Measurements from ENCODE around the gene JAKMIP1. TPM values are rescaled to one million over a fixed set of nuclear protein-coding genes. Genes with fewer than 3 reads are reported as not detected.
"Not testable (repeated sequence)": the region's sequence is repeated elsewhere in the genome, so short reads cannot be mapped to it uniquely, and the experiment has no call there.

The JAKMIP1 gene
- total RNA-seq, 1 experiment from 2014 or later: 0.28 TPM

DNA sequence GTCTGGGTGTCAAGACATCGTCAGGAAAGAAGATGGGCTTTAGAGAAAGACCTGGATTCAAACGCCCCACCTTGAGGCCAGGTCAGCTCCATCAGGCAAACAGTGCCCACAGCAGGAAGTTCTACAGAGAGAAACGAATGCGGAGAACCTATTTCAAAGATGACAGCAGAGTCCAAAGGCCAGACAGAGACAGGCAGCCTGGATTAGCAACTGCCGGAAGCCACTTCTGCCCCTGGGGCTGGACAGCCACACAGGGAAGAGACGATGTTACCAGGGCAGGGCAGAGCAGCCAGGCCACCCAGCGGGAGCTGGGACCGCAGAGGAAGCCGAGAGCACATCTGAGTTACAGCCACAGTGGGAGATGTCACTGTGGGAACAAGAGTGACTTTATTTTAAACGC is 183.3 kb downstream of the JAKMIP1 start:
- DNase-seq (ENCODE audit: low spot score): no peak

- no peak for DNase-seq (ENCODE audit: low spot score)
Observed at GRCh38 chr4:6013564-6013963, 186.8 kb downstream of the JAKMIP1 start.

DNA sequence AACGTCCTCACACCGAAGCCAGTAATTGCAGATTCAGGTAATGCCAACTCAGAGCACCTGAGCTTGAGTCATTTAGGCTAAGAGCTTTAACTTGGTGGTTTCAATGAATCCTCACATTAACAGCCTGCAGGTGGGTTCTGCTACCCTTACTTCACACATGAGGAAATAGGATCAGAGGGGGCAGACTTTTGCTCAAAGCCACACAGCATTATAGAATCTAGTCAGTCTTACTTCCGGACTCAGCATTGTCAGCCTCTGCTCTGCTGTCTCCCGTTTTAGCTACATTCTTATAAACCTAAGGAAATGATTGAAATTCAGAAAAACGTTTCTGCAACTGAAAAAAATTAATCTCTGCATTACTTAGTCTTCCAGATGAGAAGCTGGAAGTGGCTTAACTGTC is 188.1 kb downstream of the JAKMIP1 start:
- DNase-seq (ENCODE audit: low spot score): no peak

DNA sequence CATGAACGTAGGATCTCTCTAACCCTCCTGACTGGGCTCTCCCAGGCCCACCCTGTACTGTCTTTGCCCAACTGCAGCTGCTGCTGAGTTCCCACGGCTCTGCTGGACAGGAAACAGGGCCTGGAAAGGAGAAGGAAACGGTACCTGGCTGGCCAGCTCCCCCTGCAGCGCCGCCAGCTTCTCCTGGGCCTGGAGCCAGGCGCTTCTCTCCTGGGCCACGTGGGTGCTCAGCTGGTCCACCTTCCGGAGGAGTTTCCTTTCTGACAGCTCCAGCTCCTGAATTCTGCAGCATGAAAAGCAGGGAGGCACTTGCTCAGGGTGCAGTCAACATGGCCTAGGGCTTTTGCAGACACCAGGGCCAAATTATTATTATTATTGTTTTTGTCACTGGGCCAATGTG is 188.7 kb downstream of the JAKMIP1 start:
- DNase-seq (ENCODE audit: low spot score): no peak

DNA sequence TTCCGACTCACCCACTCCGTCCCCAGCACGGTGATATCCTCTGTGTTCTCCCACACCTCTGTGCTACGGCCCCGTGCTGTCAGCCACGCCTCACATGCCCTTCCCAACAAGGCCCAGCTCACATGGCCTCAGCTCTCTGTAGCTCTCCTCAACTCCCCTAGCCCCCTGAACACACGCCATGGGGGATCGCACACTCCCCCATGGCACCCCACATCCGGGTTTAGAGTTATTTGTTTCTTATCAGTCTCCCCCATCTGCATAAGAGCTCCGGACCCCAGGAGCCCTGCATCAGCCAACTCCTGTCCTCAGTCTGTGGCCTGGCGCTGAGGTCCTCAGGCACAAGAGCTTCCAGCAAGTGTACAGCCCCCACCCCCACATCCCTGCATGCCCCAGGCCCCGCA is 189.1 kb downstream of the JAKMIP1 start:
- no peak for DNase-seq (ENCODE audit: low spot score)

- DNase-seq (ENCODE audit: low spot score): no peak
Observed at GRCh38 chr4:6010789-6011188, 189.6 kb downstream of the JAKMIP1 start.

- DNase-seq (ENCODE audit: low spot score): no peak
Observed at GRCh38 chr4:6009452-6009851, 190.9 kb downstream of the JAKMIP1 start.

- DNase-seq (ENCODE audit: low spot score): no peak
Observed at GRCh38 chr4:6008766-6009385, 191.5 kb downstream of the JAKMIP1 start.

GRCh38 chr4:6008092-6008551 is 192.2 kb downstream of the JAKMIP1 start:
- DNase-seq (ENCODE audit: low spot score): no peak

GRCh38 chr4:6005175-6005574 is 195.2 kb downstream of the JAKMIP1 start:
- DNase-seq (ENCODE audit: low spot score): no peak

DNA sequence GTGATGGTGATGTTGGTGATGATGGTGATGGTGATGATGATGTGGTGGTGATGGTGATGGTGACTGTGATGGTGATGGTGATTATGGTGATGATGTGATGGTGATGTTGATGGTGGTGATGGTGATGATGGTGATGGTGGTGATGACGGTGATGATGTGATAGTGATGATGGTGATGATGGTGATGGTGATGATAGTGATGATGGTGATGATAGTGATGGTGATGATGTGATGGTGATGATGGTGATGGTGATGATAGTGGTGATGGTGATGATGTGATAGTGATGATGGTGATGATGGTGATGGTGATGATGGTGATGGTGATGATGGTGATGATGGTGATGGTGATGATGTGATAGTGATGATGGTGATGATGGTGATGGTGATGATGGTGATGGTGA is 196.9 kb downstream of the JAKMIP1 start:
- not testable (repeated sequence) for DNase-seq (ENCODE audit: low spot score)

GRCh38 chr4:6002926-6003325 is 197.4 kb downstream of the JAKMIP1 start:
- no peak for DNase-seq (ENCODE audit: low spot score)

- DNase-seq (ENCODE audit: low spot score): no peak
Observed at GRCh38 chr4:6002492-6002833, 197.9 kb downstream of the JAKMIP1 start.

DNA sequence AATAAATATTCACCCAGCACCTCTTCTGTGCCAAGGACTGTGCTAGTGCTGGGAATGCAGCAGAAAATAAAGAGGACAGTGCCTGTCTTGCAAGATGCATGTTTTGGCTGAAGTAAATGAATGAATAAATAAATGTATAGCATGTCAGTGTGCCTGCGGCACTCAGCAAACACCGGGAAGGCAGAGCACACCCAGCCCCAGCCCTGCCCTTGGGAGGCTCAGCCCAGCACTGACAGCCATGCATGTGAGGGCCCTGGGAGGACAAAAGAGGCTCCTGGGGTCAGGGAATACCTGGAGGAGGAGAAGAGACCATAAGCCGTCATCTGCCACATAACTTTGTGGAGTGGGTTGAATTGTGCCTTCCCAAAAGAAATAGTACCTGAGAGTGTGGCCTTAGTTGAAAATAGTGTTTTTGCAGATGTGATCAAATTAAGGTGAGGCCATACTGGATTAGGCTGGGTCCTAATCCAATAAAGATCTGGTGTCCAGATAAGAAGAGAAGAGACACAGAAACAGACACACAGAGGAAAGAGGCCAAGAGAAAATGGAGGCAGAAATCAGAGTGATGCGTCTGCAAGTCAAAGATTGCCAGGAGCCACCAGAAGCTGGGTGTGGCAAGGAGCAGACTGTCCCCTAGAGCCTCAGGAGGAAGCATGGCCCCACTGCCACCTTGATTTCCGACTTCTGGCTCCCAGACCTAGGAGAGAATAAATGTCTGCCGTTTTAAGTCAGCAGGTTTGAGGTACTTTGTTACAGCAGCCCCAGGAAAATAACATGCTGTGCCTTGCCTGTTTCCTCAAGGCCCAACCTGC is 198.5 kb downstream of the JAKMIP1 start:
- no peak for DNase-seq (ENCODE audit: low spot score)

DNA sequence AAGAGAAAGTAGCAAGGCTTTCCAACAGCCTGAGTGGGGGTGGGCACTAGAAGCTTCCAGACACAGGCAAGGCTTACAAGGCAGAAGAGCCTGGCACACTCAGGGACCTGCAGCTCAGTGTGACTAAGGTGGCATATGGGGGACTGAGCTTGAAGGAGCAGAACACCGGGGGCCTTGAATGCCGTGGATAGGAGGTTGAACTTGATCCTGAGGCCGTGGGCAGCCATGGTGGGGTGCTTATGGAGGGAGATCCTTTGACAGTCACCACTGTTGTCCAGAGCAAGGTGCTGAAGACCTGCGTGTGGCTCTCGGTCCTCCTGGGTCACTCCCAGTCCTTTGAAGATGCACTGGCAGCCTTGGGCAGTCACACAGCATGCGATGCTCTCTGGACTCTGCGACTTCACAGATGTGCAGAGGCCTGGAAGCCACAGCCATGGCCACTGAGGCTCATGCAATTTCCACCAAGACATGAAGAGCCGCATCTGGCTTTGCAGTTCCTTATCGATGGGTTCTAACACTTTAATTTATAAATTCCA is 200.5 kb downstream of the JAKMIP1 start:
- no peak for DNase-seq (ENCODE audit: low spot score)

- DNase-seq (ENCODE audit: low spot score): no peak
Observed at GRCh38 chr4:5999356-5999755, 201.0 kb downstream of the JAKMIP1 start.

DNA sequence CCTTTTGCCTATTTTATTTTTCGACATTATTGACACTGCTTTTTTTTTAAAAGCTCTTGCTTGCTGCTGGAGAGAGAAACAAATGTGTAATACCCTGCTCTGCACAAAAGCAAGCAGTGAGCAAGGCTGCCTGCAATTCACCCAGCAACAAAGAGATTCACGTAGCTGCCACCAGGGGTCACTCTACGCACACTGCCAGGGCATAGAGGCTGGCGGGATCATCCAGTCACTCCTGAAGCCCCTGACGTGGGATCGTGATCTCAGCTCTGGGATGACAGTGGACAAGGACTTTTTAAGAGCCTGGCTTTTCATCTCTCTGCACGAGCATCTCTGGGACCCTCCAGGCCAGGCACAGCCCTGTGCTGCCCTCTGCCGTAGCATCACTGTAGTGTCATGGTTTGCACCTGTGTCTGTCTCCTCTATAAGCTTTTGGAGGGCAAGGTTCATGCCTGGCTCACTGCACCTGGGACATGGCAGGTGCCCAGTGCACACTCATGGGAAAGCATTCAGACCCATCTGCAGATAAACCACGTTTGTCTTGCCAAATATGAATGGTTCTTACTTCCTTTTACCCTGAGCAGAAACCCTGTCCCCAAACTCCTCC is 201.9 kb downstream of the JAKMIP1 start:
- DNase-seq (ENCODE audit: low spot score): peak; percentile 70

DNA sequence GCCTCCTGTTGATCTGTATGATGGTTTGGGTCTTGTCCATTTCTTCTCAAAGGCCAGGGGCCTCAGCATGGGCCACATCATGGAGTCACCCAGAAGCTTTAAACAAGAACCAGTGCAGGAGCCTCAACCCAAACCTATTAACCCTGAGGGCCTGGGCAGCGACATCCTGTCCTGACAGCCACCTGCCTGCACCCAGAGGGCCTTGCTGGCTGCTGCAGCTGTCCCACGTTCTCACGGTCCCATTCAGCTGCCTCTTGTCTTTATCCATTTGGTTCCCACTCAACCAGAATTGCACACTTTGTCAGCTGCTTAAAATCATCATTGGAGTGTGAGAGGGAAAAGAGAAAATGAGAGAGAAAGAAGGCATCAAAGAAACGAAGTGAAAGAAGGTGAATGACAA is 203.7 kb downstream of the JAKMIP1 start:
- DNase-seq (ENCODE audit: low spot score): no peak

DNA sequence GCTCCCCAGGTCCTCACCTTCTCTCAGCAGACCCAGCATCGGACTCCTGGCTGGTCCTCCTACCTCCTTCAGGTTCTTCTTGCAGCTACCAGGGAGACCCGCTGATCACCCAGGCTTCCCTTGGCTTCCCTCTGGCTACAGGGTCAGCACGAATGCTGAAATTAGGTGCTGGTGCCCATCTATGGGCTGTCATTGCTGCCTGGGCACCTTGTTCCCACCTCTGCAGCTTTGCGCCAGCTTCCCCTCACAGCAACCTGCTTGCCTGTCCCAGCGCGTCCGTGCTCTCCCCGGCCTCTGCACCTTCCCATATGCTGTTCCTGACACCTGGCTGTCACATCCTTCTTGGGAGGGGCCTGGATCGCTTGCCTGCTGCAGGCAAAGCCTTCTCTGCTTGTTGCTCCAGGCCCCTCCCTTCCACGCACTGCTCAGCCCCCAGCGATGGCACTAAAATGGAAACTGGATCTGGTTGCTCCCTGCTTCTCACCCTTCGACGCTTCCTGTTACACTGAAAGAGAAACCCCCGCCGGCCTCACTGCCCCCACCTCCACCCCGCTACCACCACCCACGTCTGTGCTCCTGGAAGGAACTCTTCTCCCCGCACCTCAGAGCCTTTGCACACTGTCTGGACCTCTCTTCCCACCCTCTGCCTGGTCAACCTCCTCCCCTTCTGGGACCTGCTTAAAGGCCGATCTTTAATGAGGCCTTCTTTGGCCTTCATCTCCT is 204.3 kb downstream of the JAKMIP1 start:
- no peak for DNase-seq (ENCODE audit: low spot score)

GRCh38 chr4:5993876-5994811 is 206.2 kb downstream of the JAKMIP1 start:
- peak; percentile 56 for DNase-seq (ENCODE audit: low spot score)

DNA sequence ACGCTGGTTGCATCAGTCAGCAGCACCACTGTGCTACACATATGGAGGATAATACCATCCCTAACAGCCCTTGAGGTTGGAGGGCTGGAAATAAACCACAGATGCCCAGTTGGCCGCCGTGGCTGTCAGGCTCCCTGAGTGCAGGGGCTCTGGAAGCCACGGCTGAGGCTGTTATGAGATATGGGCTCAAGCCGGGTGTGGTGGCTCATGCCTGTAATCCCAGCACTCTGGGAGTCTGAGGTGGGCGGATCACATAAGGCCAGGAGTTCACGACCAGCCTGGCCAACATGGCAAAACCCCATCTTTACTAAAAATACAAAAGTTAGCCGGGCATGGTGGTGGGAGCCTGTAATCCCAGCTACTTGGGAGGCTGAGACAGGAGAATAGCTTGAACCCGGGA is 207.0 kb downstream of the JAKMIP1 start:
- not testable (repeated sequence) for DNase-seq (ENCODE audit: low spot score)

All from A172 (cell line).